Activated CD4-positive, alpha-beta T cell treated with anti-CD3 and anti-CD28 coated beads, Interleukin-2, amount 10 ng/mL, durations not matched to agents 7 days and 5 days (primary cell): ENCODE measurements around the gene TNP2. TPM values are rescaled to one million over a fixed set of nuclear protein-coding genes. Genes with fewer than 3 reads are reported as not detected.
"Not testable (repeated sequence)": the region's sequence is repeated elsewhere in the genome, so short reads cannot be mapped to it uniquely, and the experiment has no call there.

Experiments
- CTCF ChIA-PET: fragments of 350-600 bp; sonication (Branson Sonifier 250); formaldehyde crosslinking; loops from one replicate; lab custom pipeline; 2021; ENCODE audit warnings: antibody characterized with exemption; lab: Charles Lee
- POLR2A ChIA-PET: fragments of 350-600 bp; sonication (Branson Sonifier 250); formaldehyde crosslinking; loops from one replicate; lab custom pipeline; 2021; ENCODE audit warnings: antibody characterized with exemption; lab: Charles Lee
- DNase-seq: peaks from one replicate; pipeline ENCODE4 v3.0.0-alpha.2; 2020
- H3K27ac Mint-ChIP-seq: one replicate; pipeline ENCODE4 v1.8.0; 2021; ENCODE audit warnings: mild to moderate bottlenecking, moderate library complexity, mixed read lengths
- H3K27me3 Mint-ChIP-seq: one replicate; pipeline ENCODE4 v1.8.0; 2021; ENCODE audit warnings: mixed read lengths
- H3K36me3 Mint-ChIP-seq: one replicate; pipeline ENCODE4 v1.8.0; 2021; ENCODE audit warnings: low read depth, mixed read lengths
- H3K4me1 Mint-ChIP-seq: one replicate; pipeline ENCODE4 v1.8.0; 2021; ENCODE audit warnings: mixed read lengths
- H3K4me3 Mint-ChIP-seq: one replicate; pipeline ENCODE4 v1.8.0; 2021; ENCODE audit warnings: mild to moderate bottlenecking, moderate library complexity, mixed read lengths
- H3K9me3 Mint-ChIP-seq: one replicate; pipeline ENCODE4 v1.8.0; 2021; ENCODE audit warnings: mixed read lengths
- total RNA-seq, 2 experiments: library from RNA; stranded (reverse); gene quantifications; one replicate each; pipeline ENCODE4 v1.2.3, GENCODE V29; 2021

TNP2 gene
- total RNA-seq, 2 experiments from 2014 or later = not detected

DNA sequence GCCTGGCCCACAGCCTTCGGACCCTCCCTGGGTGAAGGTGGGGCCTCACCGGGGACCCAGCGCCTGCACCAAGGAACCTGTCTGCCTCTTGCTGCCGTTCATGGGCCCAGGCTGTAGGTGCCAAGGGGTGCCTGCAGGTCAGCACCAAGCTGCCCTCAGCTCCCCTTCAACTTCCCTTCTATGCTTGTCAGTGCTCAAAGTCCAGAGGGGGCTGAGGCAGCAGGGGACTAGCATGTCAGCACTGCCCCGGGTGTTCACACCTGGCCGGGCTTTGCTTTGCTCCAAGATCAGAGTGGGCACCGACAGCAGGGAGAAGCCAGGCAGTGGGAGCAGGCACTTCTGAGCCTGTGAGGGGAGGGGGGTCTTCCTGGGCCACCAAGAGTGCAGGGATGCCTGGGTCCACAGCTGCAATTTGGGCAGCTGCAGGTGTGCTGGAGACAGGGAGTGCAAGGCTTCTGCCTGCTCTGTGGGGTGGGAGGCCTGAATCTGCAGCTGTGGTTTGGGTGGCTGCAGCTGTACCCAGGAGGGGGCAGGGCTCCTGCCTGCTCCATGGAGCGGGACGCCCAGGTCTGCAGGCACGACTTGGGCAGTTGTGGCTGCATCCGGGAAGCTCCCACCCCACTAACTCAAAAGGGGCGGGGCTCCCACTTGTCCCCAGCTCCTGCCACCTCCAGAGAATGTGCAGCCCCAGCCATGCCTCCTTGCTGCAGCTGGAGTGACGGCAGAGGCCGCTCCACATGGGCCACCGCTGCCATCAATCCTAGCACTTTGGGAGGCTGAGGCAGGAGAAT lies 39.6 kb upstream of the TNP2 start:
- Mint-ChIP-seq H3K27me3 (no peaks in the 10 kb centered on the region), H3K27ac (peak overlapping the region; percentile 86), H3K9me3 (peaks cover 2% of the 10 kb centered on the region), H3K36me3 (no peaks in the 10 kb centered on the region), H3K4me1 (peaks cover 66% of the 10 kb centered on the region), H3K4me3 (no peak overlapping the region)
- POLR2A ChIA-PET = interaction anchor here (0.6 to 1.5 kb wide), 2 partner anchors 11 to 109 kb away, joined by 3 read pairs; no protein-coding TSS in a partner anchor
- DNase-seq = no peak
- CTCF ChIA-PET = interaction anchor here (1.5 to 5.9 kb wide), 3 partner anchors 11 to 51 kb away, joined by 3 to 28 read pairs (median 5); no protein-coding TSS in a partner anchor

DNA sequence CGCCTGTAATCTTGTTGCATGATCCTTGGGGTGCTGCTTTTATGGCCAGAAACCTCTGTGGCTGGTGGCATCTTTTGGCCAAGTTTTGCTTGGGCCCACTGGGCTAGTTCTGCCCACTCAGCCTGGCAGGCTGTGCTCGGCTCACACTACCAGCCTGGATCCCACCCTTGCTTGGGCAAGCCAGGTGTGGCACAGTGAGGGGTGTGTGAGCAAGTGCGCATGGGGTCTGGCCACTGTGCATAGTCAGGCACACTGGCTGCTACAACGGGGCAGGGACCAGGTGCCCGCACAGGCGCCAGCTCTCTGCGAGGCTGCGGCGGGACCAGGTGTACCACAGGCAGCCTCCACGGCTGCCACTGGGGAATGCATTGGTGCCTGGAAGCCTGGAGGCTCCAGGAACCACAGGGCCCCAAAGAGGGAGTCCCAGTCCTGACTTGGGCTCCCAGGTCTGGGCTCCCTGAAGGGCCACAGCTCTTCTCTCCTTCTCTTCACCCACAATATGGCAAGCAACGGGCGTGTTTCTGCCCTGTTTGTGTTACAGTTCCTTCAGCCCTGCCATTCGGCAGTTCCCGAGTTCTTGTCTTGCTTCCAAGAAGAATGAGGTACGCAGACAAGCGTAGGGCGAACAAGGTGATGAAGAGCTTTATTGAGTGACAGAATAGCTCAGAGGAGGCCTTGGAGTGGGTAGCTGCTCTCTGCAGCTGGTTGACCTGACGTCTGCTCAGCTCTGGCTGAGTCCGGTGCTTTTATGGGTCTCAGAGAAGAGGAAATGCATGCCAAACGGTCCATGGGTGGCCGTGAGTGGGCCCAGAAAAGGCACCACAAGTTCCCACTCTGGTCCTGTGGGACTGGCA lies 38.7 kb upstream of the TNP2 start:
- no peaks in the 10 kb centered on the region for H3K36me3 Mint-ChIP-seq
- POLR2A ChIA-PET = no interaction called here

DNA sequence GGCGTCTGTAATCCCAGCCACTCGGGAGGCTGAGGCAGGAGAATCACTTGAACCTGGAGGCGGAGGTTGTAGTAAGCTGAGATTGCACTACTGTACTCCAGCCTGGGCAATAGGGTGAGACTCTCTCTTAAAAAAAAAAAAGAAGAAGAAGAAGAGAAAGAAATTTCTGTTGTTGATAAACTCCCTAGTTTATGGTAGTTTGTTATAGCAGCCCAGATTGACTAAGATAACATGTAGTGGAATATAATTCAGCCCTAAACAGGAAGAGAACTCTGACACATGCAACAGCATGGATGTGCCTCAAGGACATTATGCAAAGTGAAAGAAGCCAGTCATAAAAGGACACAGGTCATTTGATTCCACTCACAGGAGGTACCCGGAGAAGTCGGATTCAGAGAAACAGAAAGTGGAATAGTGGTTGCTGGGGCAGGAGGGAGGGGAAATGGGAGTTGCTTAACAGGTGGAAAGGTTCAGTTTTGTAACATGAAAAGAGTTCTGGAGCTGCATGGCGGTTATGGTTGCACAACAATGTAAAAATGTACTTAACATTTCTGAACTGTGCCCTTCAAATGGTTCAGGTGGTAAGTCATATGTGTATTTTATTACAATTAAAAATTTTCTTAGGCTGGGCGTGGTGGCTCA lies 38.0 kb upstream of the TNP2 start:
- peak overlapping the region; percentile 78 for H3K27ac Mint-ChIP-seq
- H3K4me1 Mint-ChIP-seq = peaks cover 60% of the 10 kb centered on the region
- H3K27me3 Mint-ChIP-seq = no peaks in the 10 kb centered on the region
- no peak overlapping the region for H3K4me3 Mint-ChIP-seq
- POLR2A ChIA-PET = no interaction called here
- DNase-seq = no peak
- CTCF ChIA-PET = interaction anchor here (5.9 kb wide), 1 partner anchor 9 kb away, joined by 28 read pairs; no protein-coding TSS in a partner anchor
- H3K36me3 Mint-ChIP-seq = no peaks in the 10 kb centered on the region
- peaks cover 2% of the 10 kb centered on the region for H3K9me3 Mint-ChIP-seq

More for the DNA sequence above, 38.7 kb upstream of the TNP2 start:
- Mint-ChIP-seq H3K4me3 (no peak overlapping the region), H3K9me3 (peaks cover 2% of the 10 kb centered on the region), H3K4me1 (peaks cover 65% of the 10 kb centered on the region), H3K27me3 (no peaks in the 10 kb centered on the region), H3K27ac (peak overlapping the region; percentile 86)
- no peak for DNase-seq
- CTCF ChIA-PET = interaction anchor here (1.5 to 5.9 kb wide), 3 partner anchors 10 to 50 kb away, joined by 3 to 28 read pairs (median 5); no protein-coding TSS in a partner anchor

DNA sequence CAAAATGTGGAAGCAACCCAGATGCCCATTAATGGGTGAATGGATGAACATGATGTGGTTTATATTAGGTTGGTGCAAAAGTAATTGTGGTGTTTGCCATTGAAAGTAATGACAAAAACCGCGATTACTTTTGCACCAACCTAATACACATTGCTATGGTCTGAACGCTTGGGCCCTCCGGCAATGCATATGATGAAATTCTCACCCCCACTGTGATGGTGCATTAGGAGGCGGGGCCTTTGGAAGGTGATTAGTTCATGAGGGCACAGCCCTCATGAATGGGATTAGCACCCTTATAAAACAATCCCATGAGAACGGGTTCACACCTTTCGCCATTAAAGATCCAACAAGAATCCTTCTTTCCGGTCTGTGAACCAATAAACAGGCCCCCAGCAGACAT lies 37.3 kb upstream of the TNP2 start:
- ChIA-PET CTCF (no interaction called here), POLR2A (no interaction called here)
- DNase-seq = no peak
- Mint-ChIP-seq H3K36me3 (no peaks in the 10 kb centered on the region), H3K9me3 (peaks cover 2% of the 10 kb centered on the region), H3K4me3 (no peak overlapping the region), H3K27ac (peak overlapping the region; percentile 78), H3K27me3 (no peaks in the 10 kb centered on the region), H3K4me1 (peaks cover 60% of the 10 kb centered on the region)

DNA sequence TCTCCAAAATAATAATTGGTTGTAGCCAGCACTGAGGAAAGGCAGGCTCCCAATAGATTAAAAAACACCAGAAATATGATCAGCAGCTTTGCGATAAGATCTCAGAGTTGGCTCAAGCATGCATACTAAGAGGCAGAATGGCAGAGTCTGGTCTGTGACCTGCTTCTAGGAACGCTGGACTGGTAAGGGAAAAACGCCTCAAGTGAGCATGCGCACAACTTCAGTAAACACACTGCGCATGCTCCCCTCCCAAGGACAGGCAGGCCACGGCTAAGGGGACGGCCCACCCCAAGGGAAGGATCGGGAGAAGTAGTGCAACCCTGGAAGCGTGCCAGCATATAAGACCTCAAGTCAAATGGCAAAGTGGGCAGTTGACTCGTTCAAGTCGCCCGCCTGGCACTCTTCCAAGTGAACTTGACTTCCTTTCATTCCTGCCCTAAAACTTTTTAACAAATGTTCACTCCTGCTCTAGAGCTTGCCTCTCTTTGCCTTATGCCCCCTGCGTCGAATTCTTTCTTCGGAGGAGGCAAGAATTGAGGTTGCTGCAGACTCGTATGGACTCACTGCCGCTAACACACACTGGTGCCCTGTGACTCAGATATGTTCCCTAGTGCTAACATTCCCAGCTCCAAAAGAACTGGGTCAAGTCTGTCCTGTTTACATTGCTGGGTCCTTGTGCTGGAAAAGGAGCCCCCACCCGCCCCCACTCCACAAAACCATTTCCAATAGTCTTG lies 34.4 kb upstream of the TNP2 start:
- POLR2A ChIA-PET = no interaction called here
- CTCF ChIA-PET = interaction anchor here (1.5 kb wide), 1 partner anchor 9 kb away, joined by 4 read pairs; no protein-coding TSS in a partner anchor
- H3K27me3 Mint-ChIP-seq = no peaks in the 10 kb centered on the region
- no peak for DNase-seq
- H3K27ac Mint-ChIP-seq = peak overlapping the region; percentile 54
- no peak overlapping the region for H3K4me3 Mint-ChIP-seq
- peaks cover 54% of the 10 kb centered on the region for H3K4me1 Mint-ChIP-seq
- H3K9me3 Mint-ChIP-seq = peaks cover 2% of the 10 kb centered on the region
- H3K36me3 Mint-ChIP-seq = no peaks in the 10 kb centered on the region

DNA sequence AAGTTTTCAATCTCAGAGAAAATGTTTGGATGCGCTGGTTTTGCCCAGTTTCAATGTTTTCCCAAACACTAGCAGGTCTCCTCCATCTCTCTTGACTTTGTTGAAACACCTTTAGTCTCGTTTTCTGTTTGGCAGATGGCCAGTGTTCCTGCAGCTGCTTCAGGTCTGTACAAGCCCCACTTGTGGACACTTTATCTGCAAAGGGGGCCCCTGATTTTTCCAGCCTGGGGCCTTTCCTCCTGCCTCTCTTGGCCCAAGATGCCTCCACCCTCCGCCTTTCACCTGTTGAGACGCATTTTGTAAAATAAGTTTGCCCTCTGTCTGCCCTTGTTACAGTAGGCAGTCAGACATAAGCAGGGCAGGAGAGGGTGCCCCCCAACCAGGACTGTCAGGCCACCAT lies 33.9 kb upstream of the TNP2 start:
- ChIA-PET CTCF (interaction anchor here (1.5 kb wide), 1 partner anchor 9 kb away, joined by 4 read pairs; no protein-coding TSS in a partner anchor), POLR2A (no interaction called here)
- Mint-ChIP-seq H3K27me3 (no peaks in the 10 kb centered on the region), H3K4me3 (no peak overlapping the region), H3K27ac (peak overlapping the region; percentile 54), H3K36me3 (no peaks in the 10 kb centered on the region), H3K4me1 (peaks cover 53% of the 10 kb centered on the region), H3K9me3 (peaks cover 2% of the 10 kb centered on the region)
- no peak for DNase-seq

DNA sequence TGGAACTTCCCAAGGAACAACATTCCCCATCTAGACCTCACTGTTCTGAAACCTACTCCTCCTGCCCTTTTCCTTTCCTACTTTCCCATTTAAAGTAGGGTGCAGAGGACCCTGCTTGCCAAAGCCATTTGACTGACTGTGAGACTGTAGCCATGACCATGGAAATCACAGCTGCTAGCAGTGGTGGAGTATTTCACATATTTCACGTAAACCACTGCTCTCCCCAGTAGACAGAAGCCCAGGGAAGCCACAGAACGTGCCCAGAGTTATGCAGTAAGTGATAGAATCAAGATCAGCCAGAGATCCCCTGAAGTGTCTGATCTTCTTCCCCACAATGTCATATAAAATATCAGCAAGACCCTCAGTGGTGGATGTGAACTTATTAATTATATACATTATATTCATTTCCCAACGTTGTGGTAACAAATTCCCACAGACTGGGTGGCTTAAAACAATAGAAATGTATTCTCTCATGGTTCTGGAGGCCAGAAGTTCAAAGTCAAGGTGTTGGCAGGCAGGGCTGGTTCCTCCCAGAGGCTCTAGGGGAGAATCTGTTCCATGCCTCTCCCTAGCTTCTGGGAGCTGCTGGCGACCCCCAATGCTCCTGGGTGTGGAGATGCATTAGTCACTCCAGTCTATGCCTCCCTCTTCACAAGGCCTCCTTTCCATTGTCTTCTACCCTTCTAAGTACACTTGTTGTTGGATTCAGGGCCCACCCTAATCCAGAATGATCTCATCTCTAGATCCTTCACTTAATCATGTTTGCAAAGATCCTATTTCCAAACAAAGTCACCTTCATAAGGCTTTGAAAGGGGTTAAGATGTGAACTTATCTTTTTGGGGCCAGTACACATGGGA lies 32.7 kb upstream of the TNP2 start:
- Mint-ChIP-seq H3K27ac (peak overlapping the region; percentile 57), H3K4me3 (no peak overlapping the region), H3K9me3 (peaks cover 2% of the 10 kb centered on the region), H3K4me1 (peaks cover 58% of the 10 kb centered on the region), H3K27me3 (no peaks in the 10 kb centered on the region), H3K36me3 (no peaks in the 10 kb centered on the region)
- ChIA-PET POLR2A (no interaction called here), CTCF (interaction anchor here (0.7 kb wide), 1 partner anchor 38 kb away, joined by 3 read pairs; no protein-coding TSS in a partner anchor)
- DNase-seq = no peak

DNA sequence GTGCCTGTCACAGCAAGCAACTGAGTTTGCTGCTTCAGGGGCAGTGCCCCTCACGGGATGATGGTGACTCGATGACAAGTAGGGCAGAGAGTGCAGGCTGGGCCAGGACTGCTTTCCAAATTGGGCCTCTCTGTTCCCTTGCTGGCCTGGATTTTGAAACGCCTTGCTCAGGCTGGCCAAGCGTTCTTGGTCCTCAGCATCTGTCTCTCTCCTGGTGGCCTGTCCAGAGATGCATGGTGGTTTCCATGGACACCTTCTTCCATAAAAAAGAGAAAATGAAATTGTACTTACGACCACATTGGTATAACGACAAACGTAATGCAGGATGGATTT lies 31.4 kb upstream of the TNP2 start:
- no peaks in the 10 kb centered on the region for H3K9me3 Mint-ChIP-seq
- no peaks in the 10 kb centered on the region for H3K36me3 Mint-ChIP-seq
- ChIA-PET POLR2A (no interaction called here), CTCF (interaction anchor here (4.6 kb wide), 1 partner anchor 10 kb away, joined by 28 read pairs; no protein-coding TSS in a partner anchor)
- H3K4me3 Mint-ChIP-seq = no peak overlapping the region
- DNase-seq = no peak
- H3K27me3 Mint-ChIP-seq = no peaks in the 10 kb centered on the region
- no peak overlapping the region for H3K27ac Mint-ChIP-seq
- H3K4me1 Mint-ChIP-seq = peaks cover 58% of the 10 kb centered on the region

DNA sequence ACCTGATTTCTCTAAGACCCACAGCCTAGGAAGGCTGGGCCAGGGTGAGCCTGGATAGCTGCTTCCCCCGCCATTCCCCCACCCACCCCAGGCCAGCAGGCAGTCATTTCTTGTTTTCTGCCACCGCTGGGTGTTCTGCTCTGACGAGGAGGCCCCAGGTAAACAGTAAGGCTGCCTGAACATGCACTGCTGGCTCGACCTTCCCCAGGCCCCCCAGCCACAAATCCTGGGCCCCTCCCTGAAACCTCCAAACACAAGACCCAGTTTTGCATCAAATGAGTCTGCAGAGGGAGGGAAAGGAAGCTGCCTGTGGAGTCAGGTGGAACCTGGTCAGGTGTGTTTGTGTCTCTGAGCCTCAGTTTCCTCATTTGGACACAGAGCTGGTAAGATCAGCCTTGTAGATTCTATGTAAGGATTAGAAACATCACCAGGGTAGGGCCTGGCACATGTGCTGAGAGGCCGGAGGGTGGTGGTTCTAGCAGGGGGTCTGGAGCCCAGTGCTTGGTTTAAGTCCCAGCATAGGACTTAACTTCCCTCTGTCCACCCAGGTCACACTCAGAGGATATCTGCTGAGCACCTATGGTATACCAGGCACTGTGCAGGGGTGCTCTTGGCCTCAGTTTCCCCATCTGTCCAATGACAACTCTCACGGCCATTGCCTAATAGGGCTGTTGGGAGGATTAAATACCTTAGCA lies 30.9 kb upstream of the TNP2 start:
- Mint-ChIP-seq H3K4me3 (no peak overlapping the region), H3K36me3 (no peaks in the 10 kb centered on the region), H3K27ac (peak overlapping the region; percentile 54), H3K4me1 (peaks cover 63% of the 10 kb centered on the region), H3K27me3 (no peaks in the 10 kb centered on the region), H3K9me3 (no peaks in the 10 kb centered on the region)
- no peak for DNase-seq
- ChIA-PET POLR2A (no interaction called here), CTCF (interaction anchor here (4.6 kb wide), 1 partner anchor 10 kb away, joined by 28 read pairs; no protein-coding TSS in a partner anchor)

DNA sequence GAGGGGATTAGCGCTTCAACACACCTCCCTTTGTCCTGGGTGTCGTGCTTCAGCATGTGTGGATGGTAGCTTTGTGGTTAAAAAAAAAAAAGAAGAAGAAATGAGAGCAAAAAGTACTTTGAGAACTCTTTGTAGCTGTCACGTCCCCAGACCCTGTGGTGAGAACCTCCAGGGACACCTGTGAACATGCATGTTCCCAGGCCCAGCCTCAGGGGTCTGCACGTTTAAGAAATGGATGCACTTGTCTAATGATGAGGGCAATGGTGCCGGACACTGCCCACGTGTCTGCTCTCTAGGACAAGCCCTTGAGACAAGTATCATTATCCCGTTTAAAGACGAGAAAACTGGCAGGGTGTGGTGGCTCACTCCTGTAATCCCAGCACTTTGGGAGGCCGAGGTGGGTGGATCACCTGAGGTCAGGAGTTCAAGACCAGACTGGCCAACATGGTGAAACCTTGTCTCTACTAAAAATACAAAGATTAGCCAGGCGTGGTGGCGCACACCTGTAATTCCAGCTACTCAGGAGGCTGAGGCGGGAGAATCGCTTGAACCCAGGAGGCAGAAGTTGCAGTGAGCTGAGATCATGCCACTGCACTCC lies 29.9 kb upstream of the TNP2 start:
- POLR2A ChIA-PET = not testable (repeated sequence)
- CTCF ChIA-PET = interaction anchor here (0.9 to 4.6 kb wide), 5 partner anchors 11 to 420 kb away, joined by 3 to 28 read pairs (median 3); no protein-coding TSS in a partner anchor

More for the DNA sequence above, 29.9 kb upstream of the TNP2 start:
- H3K27me3 Mint-ChIP-seq, H3K36me3 Mint-ChIP-seq, H3K4me3 Mint-ChIP-seq, H3K9me3 Mint-ChIP-seq: not testable (repeated sequence)
- peak; percentile 36 for DNase-seq
- Mint-ChIP-seq H3K27ac (peak overlapping the region; percentile 71), H3K4me1 (peaks cover 71% of the 10 kb centered on the region)
